GM21390 (cell line): ENCODE measurements around the gene MARK3.

Experiments used
- ATAC-seq: cut with Tn5 transposase; IDR thresholded peaks from one replicate; pipeline ENCODE4 v1.9.1; 2021; ENCODE audit not compliant: unreplicated experiment

The MARK3 gene

GRCh38 chr14:103366741-103367140 lies 18.5 kb upstream of the MARK3 start:
- no peak for ATAC-seq

- no peak for ATAC-seq
Measured at GRCh38 chr14:103367995-103368394, 17.2 kb upstream of the MARK3 start.

GRCh38 chr14:103370087-103370486 lies 15.1 kb upstream of the MARK3 start:
- no peak for ATAC-seq

GRCh38 chr14:103372017-103372416 lies 13.2 kb upstream of the MARK3 start:
- no peak for ATAC-seq

DNA sequence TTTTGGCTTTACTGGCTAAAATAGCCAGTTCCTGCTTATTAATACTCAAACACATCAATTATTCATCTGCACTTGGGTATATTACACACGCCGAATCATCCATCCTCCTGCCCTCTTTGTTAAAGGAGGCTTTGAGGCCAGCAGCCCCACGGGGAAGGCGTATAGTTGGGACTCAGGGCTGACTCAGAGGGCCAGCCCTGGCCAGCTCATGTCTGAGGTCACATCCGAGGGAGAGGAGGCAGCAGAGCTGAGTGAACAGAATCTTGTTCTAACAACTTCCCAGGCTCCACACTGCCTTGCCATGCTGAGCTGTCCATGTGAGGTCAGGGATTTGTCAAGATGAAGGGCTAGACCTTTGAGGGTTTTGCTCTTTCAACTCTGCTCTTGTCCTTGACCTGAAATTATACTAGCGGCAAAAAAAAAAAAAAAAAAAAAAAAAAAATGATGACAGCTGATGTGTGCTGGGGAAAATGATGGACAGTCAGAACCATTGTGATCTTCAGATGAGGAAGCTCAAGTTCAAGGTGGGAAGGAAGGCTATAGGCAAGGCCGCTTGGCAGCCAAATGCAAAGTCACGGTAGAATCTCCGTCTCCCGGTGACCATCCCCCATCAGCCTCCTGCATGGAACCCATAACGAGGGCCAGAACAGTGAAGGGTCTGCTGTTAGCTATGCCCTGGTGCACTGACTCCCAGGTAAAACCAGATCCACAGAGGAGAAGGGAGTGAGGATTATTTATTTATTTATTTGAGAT lies 12.5 kb upstream of the MARK3 start:
- ATAC-seq = no peak

- ATAC-seq = no peak
Measured at GRCh38 chr14:103374121-103374520, 11.1 kb upstream of the MARK3 start.

DNA sequence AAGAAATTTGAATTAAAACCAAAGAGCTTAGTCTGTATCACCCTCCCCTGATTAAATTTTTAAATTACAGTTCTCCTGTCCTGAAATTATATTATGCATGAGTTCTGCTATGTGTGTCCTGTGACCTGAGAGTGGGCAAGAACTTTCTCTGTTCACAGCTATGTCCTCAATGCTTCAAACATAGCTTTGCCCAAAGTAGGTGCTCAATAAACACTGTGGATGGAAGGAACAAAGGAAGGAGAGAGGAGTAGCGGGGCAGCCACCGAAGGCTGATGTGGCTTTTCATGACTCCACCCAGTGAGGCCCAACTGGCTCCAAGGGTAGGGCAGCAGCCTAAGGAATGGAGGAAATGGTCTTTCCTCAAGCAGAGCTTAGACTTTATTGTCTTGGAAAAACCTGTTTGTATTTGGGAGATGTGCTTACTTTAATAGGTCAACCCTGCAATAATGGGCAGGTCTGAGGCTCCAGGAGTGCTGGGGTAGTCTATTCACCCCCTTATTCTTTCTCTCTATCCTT lies 7.6 kb upstream of the MARK3 start:
- ATAC-seq = no peak

DNA sequence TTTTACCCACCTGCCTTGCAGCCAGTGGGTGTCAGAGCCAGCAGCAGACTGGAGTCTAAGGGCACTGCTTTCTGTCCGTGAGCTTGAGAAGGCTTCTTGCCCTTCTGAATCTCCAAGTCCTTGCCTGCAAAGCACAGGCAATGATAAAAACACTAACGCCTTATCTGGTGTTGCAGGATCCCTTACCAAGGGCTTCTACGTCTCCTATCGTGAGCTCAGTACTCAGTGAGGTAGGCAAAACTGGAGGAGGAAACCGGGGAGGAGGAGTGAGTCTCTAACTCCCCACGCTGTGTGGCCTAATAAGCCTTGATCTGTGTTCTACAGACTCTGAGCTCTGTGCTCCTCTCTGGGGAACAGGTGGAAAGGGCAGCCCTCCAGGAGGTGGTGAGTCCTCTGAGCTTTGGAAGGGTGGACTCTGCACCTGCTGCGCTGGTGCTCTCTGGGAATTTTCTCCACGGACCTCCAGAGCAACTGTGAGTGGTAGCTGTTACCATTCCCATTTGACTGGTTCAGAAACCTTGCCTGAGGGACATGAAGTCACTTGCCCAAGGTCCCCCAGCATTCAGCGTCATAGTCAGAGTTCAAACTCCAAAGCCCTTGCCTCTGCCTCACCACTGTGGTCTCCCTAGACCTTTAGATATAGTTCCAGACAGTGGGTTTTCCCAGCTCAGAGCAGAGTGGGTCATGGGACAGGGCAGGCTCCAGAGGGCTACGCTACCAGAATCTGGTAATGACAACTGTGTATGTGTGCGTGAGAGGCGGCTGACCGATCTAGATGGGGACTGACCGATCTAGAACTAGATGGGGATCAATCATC lies 7.0 kb upstream of the MARK3 start:
- no peak for ATAC-seq

DNA sequence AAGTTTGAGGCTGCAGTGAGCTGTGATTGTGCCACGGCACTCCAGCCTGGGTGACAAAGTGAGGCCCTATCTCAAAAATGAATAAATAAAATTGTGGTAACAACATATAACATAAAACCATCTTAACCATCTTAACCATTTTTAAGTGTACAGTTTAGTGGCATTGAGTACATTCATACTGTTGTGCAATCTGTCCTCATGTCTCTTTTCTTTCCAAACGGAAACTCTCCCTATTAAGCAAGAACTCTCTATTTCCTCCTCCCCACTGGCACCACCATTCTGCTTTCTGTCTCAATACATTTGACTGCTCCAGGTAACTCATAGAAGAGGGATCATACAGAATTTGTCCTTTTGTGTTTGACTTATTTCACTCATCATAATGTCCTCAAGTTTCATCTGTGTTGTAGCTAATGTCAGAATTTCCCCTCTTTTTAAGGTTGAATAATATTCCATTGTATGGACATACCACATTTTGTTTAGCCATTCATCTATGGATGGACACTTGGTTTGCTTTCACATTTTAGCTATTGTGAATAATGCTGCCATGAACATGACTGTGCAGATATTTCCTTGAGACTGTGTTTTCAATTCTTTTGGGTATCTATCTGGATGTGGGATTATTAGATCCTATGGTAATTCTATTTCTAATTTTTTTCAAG lies 4.4 kb upstream of the MARK3 start:
- ATAC-seq = no peak

- no peak for ATAC-seq
Measured at GRCh38 chr14:103382376-103382775, 2.8 kb upstream of the MARK3 start.

DNA sequence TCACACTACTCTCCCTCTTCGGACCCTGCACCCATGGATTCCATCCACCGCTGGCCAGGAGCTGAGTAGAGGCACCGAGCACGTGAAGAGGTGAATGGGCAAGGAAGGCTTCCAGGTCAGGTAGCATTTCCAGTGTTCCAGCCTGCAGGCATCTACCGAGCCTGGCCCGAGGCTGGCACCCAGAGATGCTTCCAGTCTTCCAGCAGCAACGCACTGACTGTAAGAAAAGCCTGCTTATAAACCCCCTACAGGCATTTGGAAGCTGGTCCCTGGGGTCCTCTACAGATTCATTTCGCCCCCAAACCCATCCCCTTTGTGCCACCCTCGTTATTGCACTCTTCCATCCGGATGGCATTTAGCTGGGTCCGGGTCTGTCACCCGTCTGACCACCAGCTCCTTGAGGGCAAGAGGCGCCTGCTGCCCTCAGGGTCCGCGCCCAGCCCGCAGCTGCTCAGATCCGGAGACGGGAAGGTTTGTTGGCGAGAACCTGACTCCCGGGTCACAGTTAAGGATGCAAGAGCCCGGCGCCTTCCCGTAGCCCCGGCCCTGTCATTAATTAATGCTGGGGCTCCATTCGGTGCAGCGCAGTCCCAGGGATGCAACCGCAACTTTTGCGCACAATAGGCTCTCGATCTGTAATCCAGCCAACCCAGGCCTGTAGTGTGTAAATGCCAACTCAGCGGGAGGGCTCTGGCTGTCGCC lies 614 bp upstream of the MARK3 start:
- peak; percentile 18 for ATAC-seq

GRCh38 chr14:103385929-103386712 lies 906 bp downstream of the MARK3 start:
- ATAC-seq = no peak

GRCh38 chr14:103386713-103387329 lies 1.6 kb downstream of the MARK3 start:
- no peak for ATAC-seq

DNA sequence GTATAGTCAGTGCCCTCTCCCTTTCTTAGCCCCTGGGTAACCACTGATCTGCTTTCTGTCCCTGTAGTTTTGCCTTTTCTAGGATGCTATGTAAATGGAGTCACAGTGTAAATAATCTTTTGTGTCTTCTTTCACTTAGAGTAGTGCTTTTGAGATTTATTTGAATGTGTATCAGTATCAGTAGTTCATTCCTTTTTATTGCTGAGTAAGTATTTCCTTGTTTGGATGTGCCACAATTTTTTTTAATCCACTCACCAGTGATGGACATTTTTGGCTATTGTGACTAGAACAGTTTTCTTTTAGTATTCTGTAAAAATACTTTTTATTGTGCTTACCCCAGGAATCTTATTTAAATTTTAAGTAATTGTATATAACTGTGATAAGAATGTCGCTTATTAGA lies 3.4 kb downstream of the MARK3 start:
- no peak for ATAC-seq

- no peak for ATAC-seq
Measured at GRCh38 chr14:103390605-103391004, 5.4 kb downstream of the MARK3 start.

- no peak for ATAC-seq
Measured at GRCh38 chr14:103391048-103391447, 5.8 kb downstream of the MARK3 start.

- no peak for ATAC-seq
Measured at GRCh38 chr14:103392106-103392505, 6.9 kb downstream of the MARK3 start.

DNA sequence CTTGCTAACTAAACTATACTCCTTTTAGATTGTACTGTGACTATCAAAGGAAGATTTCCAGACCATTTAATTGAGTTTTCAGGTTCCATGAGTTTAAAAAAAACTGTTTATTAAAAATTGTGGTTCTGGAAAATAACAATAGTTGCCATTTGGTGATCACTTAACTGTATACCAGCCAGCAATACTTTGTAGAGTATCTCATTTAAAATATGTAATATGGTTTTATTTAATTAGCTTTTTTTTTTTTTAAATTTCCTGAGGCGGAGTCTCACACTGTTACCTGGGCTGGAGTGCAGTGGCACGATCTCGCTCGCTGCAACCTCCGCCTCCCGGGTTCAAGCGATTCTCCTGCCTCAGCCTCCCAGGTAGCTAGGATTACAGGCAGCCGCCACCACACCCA lies 7.4 kb downstream of the MARK3 start:
- no peak for ATAC-seq

- ATAC-seq = no peak
Measured at GRCh38 chr14:103393070-103393469, 7.9 kb downstream of the MARK3 start.
